Activated CD4-positive, alpha-beta T cell treated with anti-CD3 and anti-CD28 coated beads for 1 hour (primary cell): ENCODE measurements around the gene C10orf105.

Experiments used
- DNase-seq: peaks from one replicate; pipeline ENCODE4 v3.0.0-alpha.2; 2020

The C10orf105 gene

DNA sequence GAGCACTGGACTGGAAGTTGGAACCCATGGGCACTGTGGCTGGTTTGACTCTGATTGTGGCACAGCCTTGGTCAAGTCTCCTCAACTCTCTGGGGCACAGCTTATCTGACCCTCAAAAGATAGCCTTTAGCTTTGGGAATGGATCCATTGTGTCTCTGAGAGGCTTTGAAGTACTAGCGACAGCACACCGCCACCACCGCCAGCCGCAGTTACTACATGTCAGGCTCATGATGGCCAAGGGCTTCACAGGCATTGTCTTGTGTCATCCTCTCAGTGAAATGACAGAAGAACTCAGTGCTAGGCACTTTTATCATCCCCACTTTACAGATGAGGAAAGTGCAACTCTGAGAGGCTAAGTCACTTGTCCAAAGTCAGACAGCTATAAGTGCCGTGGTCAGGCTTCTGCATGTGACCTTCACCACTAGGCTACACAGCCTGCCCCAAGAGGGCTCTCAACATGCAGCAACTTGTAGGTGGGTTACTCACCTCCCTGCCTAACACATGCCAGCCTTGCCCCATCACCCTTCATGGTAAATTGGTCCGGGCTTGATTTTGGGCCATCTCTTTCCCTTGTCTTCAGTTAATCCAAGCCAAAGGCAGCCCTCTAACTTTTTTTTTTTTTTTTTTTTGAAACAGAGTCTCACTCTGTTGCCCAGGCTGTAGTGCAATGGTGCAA is 44.1 kb downstream of the C10orf105 start:
- DNase-seq: no peak

- DNase-seq: no peak
Measured at GRCh38 chr10:71671994-71672946, 47.3 kb downstream of the C10orf105 start.

DNA sequence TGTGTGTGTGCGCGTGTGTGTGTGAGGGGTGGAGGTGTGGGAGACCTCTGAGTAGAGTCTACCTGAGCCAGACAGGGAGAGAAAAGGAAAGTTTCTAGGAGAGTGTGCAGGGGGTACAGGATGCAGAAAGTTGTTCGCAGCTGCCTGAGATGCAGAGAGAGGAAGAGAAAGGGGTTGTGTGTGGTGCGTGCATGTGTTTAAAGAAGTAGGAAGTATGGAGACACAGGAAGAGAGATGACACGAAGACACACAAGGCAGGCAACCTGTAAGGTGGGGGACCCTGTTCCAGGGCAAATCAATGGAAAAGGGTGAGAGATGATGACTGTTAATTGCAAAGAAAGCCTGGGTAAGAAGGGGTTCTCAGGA is 52.2 kb downstream of the C10orf105 start:
- DNase-seq: no peak

GRCh38 chr10:71666639-71667386 is 52.8 kb downstream of the C10orf105 start:
- no peak for DNase-seq

- no peak for DNase-seq
Measured at GRCh38 chr10:71665456-71665855, 54.1 kb downstream of the C10orf105 start.

- DNase-seq: no peak
Measured at GRCh38 chr10:71664585-71664984, 55.0 kb downstream of the C10orf105 start.

- no peak for DNase-seq
Measured at GRCh38 chr10:71663311-71663710, 56.3 kb downstream of the C10orf105 start.

DNA sequence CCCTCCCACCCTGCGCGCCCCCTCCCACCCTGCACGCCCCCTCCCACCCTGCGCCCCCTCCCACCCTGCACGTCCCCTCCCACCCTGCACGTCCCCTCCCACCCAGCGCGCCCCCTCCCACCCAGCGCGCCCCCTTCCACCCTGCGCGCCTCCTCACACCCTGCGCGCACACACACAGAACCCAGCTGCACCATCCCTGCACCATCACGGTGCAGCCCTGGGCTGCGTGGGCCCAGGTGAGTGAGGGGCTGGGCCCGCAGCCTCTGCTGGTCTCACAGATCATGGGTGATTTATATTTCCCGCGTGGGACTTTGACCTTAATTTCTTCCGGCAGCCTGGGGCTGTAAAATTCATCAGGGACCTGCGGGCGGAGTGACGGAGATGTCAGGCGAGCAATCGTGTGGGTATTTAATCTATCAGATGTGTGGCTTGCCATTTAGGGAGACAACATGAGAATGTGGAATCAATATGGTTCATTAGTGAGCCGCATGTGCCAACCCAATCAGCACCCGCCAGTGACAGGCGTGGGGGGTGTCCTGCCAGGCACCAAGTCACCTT is 57.7 kb downstream of the C10orf105 start:
- no peak for DNase-seq
